ENCODE results near the gene LILRB5. TPM values are rescaled to one million over a fixed set of nuclear protein-coding genes. Genes with fewer than 3 reads are reported as not detected.
A peak's percentile ranks its signal among the peaks of the same experiment; 100 is the strongest.
"Not testable (repeated sequence)": the region's sequence is repeated elsewhere in the genome, so short reads cannot be mapped to it uniquely, and the experiment has no call there.

Gene LILRB5
- total RNA-seq, 1 experiment from 2014 or later = not detected

DNA sequence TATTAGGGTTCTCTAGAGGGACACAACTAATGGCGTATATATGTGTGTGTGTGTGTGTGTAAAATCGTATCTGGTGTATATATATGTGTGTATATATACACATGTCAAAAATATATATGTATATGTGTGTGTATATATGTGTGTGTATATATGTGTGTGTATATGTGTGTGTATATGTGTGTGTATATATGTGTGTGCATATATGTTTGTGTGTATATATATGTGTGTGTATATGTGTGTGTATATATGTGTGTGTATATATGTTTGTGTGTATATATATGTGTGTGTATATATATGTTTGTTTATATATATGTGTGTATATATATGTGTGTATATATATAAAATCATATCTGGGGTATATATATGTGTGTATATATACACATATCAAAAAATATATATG, 5.4 kb upstream of the LILRB5 start:
- DNase-seq = no peak
- no peaks in the 10 kb centered on the region for H3K36me3 ChIP-seq (replicated peaks; ENCODE audit: control insufficient read depth, insufficient read depth, low read length)
- no peak overlapping the region for H3K4me3 ChIP-seq (ENCODE audit: insufficient read depth, low read depth, low read length)
- no peaks in the 10 kb centered on the region; the same call in 1 of the 2 replicates for H3K27me3 ChIP-seq (ENCODE audit: control insufficient read depth, insufficient read depth, low read length)

DNA sequence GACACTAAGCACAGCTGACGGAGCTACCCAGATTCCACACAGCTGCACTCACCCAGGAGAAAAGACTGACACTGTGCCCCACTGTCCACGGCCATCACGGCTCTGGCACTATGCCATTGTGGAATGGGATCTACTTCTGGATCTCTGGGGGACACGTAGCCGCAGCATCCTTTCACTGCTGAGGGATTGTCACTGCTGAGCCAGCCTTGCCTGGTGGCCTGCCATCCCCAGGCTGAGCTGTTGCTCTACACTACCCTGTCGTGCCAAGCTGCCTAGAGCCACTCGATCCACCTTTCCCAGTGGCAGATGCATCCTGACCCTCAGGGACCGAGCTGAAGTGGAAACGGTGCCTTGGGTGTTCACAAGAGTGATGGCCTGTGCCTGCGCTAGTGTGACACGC, 5.0 kb upstream of the LILRB5 start:
- H3K27me3 ChIP-seq (ENCODE audit: control insufficient read depth, insufficient read depth, low read length) = no peaks in the 10 kb centered on the region; the same call in 1 of the 2 replicates
- H3K4me3 ChIP-seq (ENCODE audit: insufficient read depth, low read depth, low read length) = no peak overlapping the region
- DNase-seq = no peak
- H3K36me3 ChIP-seq (replicated peaks; ENCODE audit: control insufficient read depth, insufficient read depth, low read length) = no peaks in the 10 kb centered on the region

DNA sequence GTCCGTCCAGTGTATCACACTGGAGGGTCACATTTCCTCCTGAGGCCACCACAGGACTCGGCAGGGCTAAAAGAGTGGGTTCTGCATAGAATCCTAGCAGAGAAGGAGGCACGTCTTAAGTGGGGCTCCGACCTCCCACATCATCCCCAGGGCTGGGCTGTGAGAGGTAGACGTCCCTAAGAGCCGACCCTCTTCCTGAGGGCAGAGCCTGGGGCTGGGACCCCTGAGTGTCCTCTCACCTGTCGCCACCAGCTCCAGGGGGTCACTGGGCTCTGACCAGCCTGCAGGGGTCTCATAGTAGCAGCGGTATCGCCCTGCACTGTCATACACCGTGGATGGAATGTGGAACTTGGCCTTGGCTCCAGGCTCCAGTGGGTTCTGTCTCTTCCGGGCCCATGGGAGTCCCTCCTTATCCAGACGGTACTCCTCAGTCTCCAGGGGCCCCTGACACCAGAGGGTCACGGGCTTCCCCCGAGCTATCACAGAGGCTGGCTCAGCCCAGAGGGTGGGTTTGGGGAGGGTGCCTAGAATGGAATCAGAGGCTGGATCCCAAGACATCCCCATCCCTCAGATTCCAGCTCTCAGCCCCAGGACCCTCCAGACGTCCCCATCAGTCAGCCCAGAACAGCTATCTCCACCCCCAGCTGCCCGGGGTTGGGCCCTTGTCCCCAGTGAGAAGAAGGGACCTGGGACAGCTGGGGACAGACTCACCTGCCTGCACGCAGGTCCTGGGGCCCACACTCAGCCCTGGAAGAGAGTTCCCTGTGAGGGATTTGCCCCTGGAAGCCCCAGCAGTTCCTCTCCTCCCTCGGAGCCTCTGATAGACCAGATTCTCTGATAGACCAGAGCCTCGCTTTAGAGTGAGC, 590 bp downstream of the LILRB5 start:
- Histone ChIP-seq H3K27me3 (ENCODE audit: control insufficient read depth, insufficient read depth, low read length) (no peaks in the 10 kb centered on the region; the same call in 1 of the 2 replicates), H3K4me3 (ENCODE audit: insufficient read depth, low read depth, low read length) (no peak overlapping the region), H3K36me3 (replicated peaks; ENCODE audit: control insufficient read depth, insufficient read depth, low read length) (no peaks in the 10 kb centered on the region)
- peak; percentile 33 for DNase-seq

DNA sequence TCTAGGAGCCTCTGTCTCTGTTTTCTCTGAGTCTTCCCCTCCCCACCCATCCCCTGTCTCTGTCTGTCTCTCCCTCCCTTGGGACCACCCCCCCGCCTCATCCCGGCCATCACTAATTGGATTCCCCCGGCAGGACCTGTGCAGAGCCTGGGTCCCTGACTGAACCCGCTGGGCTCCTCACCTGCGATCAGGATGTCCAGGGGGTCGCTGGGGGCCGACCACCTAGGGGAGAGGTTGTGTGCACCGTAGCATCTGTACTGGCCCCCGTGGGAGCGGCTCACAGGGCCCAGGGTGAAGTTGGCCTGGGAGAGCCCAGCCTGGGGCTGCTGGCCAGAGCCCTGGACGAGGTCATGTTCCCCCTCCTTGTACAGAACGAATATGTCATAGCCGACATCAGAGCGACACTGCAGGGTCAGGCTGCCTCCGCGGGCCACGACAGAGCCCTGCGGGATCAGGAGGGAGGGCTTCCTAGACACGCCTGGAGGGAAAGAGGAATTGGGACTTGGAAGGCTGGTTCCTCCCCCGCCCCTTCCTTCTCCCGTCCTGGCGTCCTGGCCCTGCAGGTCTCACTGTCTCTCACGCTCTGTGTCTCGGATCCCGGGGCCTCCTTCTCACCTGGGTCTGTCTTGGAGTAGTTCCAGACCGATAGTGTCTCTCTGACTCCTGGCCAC, 1.8 kb downstream of the LILRB5 start:
- no peak overlapping the region for H3K4me3 ChIP-seq (ENCODE audit: insufficient read depth, low read depth, low read length)
- no peaks in the 10 kb centered on the region; the same call in 1 of the 2 replicates for H3K27me3 ChIP-seq (ENCODE audit: control insufficient read depth, insufficient read depth, low read length)
- H3K36me3 ChIP-seq (replicated peaks; ENCODE audit: control insufficient read depth, insufficient read depth, low read length) = no peaks in the 10 kb centered on the region
- DNase-seq = peak; percentile 57

DNA sequence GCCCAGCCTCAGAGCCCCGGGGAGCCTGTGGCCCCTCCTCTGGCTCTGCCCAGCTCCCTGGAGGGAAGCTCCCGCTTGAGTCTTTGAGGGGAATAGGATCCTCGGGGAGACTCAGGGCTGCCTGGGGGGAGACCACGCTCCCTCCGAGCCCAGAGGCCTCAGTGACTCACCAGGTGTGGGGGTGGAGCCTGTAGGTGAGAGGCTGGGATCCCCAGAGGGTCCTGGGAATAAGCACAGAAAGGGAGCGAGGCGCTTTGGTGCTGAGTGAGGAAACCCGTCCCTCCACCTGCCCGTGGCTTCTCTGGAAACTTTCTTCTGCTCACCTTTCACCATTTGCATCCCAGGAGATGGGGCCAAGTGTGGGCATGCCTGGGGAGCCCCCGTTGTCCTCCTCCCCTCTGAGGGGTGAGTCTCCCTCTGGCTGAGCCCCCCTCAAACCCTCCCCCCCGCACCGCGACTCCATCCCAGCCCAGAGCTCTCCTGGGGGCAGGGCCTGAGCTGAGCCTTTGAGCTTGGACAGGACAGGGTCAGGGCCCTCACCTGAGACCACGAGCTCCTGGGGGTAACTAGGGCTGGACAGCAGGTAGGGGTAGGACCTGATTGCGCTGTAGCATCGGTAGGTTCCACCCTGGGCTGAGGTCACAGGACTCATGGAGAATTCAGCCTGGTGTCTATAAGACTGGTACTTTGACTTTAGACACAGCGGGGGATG, 2.7 kb downstream of the LILRB5 start:
- DNase-seq = peak; percentile 71
- H3K36me3 ChIP-seq (replicated peaks; ENCODE audit: control insufficient read depth, insufficient read depth, low read length) = no peaks in the 10 kb centered on the region
- no peaks in the 10 kb centered on the region; the same call in 1 of the 2 replicates for H3K27me3 ChIP-seq (ENCODE audit: control insufficient read depth, insufficient read depth, low read length)
- H3K4me3 ChIP-seq (ENCODE audit: insufficient read depth, low read depth, low read length) = no peak overlapping the region

DNA sequence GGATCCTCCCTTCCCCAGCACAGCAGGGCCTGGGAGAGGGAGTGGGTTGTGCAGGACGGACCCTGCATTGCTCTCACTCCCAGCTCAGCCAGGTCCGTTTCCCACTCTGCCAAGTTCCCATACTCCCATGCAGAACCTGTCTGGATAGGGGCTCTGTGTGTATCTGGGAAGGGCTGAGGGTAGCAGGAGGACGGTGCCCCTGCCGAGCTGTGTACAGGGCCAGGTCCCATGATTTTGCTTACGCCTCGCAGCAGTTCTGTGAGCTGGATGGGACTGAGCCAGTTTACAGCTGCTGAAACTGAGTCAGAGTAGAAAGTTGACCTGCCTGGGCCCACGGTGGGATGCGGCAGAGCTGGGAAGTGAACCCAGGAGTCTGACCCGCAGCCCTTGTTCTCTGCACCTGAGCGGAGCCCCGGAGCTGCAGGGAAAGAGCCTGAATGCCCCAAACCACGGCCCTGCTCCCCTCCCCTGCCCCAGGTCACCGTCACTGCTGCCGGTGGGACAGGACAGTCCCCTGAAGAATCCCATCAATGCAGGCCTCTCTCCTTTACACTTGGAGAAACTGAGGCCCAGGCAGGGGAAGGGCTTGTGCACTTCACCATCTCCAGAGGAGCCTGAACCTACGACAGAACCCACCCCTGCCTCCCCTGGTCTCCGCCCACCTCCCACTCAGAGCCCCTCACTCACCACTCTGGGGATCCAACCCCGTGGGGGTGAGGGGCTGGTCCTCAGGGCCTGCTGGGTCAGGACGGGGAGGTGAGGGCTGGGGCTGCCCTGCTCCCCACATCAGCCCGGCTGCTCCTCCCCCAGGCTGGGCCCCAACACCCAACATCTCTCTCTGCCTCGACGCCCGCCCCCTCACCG, 3.5 kb downstream of the LILRB5 start:
- Histone ChIP-seq H3K4me3 (ENCODE audit: insufficient read depth, low read depth, low read length) (no peak overlapping the region), H3K27me3 (ENCODE audit: control insufficient read depth, insufficient read depth, low read length) (no peaks in the 10 kb centered on the region; the same call in 1 of the 2 replicates), H3K36me3 (replicated peaks; ENCODE audit: control insufficient read depth, insufficient read depth, low read length) (no peaks in the 10 kb centered on the region)
- DNase-seq = peak; percentile 47

DNA sequence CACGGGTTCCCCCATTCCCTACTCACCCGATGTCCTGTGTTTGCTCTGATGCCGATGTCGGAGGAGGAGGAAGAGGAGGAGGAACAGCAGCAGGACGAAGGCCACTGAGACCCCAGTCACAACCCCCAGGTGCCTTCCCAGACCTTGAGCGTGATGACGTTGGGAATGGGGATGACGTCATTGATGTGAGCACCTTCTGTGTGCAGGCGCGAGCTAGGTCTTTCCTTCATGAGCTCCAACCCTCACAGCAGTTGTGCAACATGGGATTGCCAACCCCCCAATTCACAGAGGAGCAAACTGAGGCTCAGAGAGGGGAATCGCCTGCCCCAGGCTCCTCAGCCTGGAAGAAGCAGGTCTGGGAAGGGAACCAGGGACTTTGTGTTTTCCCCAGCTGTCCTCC, 4.2 kb downstream of the LILRB5 start:
- no peaks in the 10 kb centered on the region for H3K36me3 ChIP-seq (replicated peaks; ENCODE audit: control insufficient read depth, insufficient read depth, low read length)
- no peaks in the 10 kb centered on the region; the same call in 1 of the 2 replicates for H3K27me3 ChIP-seq (ENCODE audit: control insufficient read depth, insufficient read depth, low read length)
- no peak for DNase-seq
- no peak overlapping the region for H3K4me3 ChIP-seq (ENCODE audit: insufficient read depth, low read depth, low read length)

DNA sequence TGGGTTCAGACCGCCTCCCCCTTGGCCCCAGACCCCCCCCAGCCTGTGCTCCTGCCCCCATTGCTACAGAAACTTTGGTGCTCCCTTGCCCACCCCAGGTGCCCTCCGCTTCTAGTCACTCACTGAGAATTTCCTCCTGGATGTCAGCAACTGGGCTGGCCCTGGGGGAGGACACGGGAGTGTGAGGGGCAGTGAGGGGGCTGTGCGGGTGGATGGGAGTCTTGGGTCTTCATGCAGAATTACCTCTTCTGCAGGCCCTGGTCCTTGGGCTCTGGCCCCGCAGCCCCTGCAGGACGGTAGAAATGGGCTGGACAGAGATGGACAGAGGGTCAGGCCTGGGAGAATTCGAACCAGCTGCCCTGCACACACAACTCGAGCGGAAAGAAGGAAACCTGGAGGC, 4.8 kb downstream of the LILRB5 start:
- H3K4me3 ChIP-seq (ENCODE audit: insufficient read depth, low read depth, low read length) = no peak overlapping the region
- H3K36me3 ChIP-seq (replicated peaks; ENCODE audit: control insufficient read depth, insufficient read depth, low read length) = no peaks in the 10 kb centered on the region
- peak; percentile 30 for DNase-seq
- H3K27me3 ChIP-seq (ENCODE audit: control insufficient read depth, insufficient read depth, low read length) = no peaks in the 10 kb centered on the region

DNA sequence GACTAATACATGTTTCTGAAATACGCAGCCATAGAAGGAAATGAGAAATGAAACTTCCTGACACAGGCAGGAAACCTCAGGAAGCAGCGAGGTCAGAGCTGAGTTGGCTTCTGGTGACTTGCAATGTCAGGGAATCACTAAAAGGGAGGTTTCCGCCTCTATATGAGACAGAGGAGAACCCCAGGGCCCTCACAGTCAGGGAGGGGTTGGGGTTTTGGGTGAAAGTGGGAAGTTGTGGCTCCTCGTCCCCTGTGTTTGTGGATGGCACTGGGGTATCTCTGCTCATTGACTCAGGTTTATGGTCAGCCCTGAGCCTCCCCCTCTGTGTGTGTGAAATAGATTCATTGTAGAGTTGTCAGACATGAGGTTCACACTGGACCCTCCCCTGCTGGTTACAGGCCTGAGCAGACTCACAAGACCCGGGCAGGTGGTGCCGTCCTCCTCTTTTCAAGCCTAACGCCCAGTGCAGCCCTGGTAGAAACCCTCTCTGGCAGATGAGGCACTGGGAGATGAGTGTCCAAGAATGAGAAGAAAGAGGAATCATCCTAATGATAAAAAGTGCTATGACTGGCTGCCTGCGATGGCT, 9.0 kb downstream of the LILRB5 start:
- Histone ChIP-seq H3K36me3 (replicated peaks; ENCODE audit: control insufficient read depth, insufficient read depth, low read length) (no peaks in the 10 kb centered on the region), H3K27me3 (ENCODE audit: control insufficient read depth, insufficient read depth, low read length) (no peaks in the 10 kb centered on the region), H3K4me3 (ENCODE audit: insufficient read depth, low read depth, low read length) (no peak overlapping the region)
- DNase-seq = no peak

DNA sequence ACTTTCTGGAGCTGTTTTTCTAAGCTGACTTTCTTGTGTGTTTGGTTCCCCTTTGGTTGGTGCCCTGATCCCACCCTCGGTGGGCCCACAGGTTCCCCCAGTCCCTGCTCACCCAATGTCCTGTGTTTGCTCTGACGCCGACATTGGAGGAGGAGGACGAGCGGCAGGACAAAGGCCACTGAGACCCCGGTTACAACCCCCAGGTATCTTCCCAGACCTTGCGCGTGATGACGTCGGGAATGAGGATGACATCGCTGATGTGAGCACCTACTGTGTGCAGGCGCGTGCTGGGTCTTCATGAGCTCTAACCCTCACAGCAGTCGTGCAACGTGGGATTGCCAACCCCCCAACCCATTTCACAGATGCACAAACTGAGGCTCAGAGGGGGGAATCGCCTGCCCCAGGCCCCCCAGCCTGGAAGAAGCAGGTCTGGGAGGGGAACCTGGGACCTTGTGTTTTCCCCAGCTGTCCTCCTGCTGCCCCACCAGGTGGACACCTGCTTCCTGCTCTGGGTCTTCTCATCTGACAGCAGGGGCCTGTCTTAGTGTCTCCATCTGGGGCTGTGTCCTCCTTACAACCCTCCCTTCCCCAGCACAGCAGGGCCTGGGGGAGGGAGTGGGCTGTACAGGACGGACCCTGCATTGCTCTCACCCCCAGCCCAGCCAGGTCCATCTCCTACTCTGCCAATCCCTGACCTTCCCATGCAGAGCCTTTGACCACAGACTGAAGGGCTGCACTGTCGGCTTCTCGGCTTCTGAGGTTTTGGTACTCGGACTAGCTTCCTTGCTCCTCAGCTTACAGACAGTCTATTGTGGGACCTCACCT, 9.8 kb downstream of the LILRB5 start:
- H3K4me3 ChIP-seq (ENCODE audit: insufficient read depth, low read depth, low read length) = no peak overlapping the region
- DNase-seq = no peak
- no peaks in the 10 kb centered on the region for H3K36me3 ChIP-seq (replicated peaks; ENCODE audit: control insufficient read depth, insufficient read depth, low read length)
- no peaks in the 10 kb centered on the region for H3K27me3 ChIP-seq (ENCODE audit: control insufficient read depth, insufficient read depth, low read length)

DNA sequence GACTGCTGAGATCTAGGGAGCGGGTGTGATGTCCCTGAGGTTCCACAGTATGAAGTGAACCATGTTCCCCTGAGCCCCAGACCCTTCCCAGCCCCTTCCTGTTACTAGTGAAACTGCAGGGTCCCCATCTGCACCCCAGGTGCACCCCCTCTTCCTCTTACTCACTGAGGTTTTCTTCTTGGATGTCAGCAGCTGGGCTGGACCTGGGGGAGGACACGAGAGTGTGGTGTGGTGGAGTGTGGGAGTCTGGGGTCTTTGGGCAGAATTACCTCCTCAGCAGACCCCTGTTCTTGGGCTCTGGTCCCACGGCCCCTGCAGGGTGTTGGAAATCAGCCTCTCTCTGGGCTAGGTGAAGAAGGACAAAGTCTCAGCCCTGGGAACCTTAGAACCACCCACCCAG, 11.1 kb downstream of the LILRB5 start:
- H3K36me3 ChIP-seq (replicated peaks; ENCODE audit: control insufficient read depth, insufficient read depth, low read length) = no peaks in the 10 kb centered on the region
- no peak for DNase-seq
- no peaks in the 10 kb centered on the region for H3K27me3 ChIP-seq (ENCODE audit: control insufficient read depth, insufficient read depth, low read length)
- no peak overlapping the region for H3K4me3 ChIP-seq (ENCODE audit: insufficient read depth, low read depth, low read length)

DNA sequence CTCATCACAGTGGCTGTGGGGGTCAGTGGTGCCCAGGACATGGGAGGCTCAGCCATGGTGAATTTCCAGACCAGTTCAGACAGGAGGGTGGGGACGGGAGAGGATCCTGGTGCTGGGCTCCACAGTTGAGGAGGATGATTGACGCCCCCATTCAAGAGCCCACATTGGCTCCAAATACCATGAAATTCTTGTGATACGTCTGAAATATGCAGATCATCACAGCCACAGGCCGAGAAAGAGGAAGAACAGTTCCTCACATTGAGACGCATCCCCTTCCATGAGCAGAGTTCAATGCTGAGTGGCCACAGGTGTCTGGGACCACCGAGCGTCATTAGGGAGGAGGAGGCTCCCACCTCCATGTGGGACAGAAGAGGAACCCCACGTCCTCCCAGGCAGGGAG, 13.3 kb downstream of the LILRB5 start:
- H3K36me3 ChIP-seq (replicated peaks; ENCODE audit: control insufficient read depth, insufficient read depth, low read length); H3K27me3 ChIP-seq (ENCODE audit: control insufficient read depth, insufficient read depth, low read length); DNase-seq: not testable (repeated sequence)

DNA sequence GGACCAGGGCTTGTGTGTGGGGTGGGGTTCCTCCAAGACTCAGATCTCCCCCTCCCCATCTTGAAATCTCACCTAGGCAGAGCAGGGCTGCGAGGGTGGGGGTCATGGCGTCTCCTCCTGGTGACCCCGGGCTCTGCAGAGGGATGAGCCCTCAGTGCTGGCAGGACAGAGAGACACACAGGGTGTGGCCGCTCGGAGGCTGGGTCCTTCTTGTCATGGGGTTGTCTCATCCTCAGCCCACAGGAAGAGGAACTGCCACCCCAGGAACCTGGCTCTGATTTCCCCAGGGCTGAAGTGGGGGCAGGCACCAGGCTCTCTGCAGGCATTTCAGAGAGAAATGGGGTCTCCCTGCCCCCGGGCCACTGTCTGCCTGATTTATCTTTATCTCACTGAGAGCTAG, 14.4 kb downstream of the LILRB5 start, which contains the start of gene LILRA6:
Gene LILRA6, minus strand, starts transcription at position 145 of the 400 bp plus-strand sequence.
- not testable (repeated sequence) for H3K4me3 ChIP-seq (ENCODE audit: insufficient read depth, low read depth, low read length); H3K36me3 ChIP-seq (replicated peaks; ENCODE audit: control insufficient read depth, insufficient read depth, low read length); DNase-seq; H3K27me3 ChIP-seq (ENCODE audit: control insufficient read depth, insufficient read depth, low read length)

More for the DNA sequence above, 13.3 kb downstream of the LILRB5 start:
- H3K4me3 ChIP-seq (ENCODE audit: insufficient read depth, low read depth, low read length) = not testable (repeated sequence)

Data from H7 (cell line).